Measurements from ENCODE around the gene ZBTB20. TPM values are rescaled to one million over a fixed set of nuclear protein-coding genes. Genes with fewer than 3 reads are reported as not detected.
A peak's percentile ranks its signal among the peaks of the same experiment; 100 is the strongest.

ZBTB20 gene
- polyA plus RNA-seq, 1 of the 3 experiments (the other 2 are of a cell fraction), result 0.43 TPM

DNA sequence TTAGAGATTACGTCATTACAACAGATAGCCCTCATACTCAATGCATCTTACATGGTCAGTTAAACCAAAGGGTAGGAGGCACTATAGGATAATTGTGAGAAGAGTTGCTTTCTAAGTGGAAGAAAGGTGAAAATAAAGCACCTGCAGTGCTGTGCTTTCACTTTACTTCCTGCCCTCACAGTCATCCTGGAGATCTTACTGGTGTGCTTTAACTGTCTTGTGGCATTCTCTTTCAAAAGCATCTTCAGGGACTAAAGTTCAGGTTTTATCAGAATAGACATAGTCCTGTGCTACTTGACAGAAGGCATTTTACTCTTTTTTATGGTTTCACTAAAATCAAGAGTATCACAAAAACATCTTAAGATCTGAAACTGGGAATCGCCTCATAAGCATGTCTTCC is 286.6 kb downstream of the ZBTB20 start:
- POLR2A ChIA-PET, result no interaction called here
- Histone ChIP-seq H3K27me3 (ENCODE audit: insufficient read depth) (no peaks in the 10 kb centered on the region), H3K4me1 (ENCODE audit: control insufficient read depth in 1 of 2, insufficient read depth in 2 of 2, low read depth in 1 of 2, low read length in 1 of 2) (peaks cover 0 to 2% of the 10 kb centered on the region in 2 experiments; a peak in 2 of 4 replicates), H3K9ac (no peak overlapping the region), H3K9me2 (no peaks in the 10 kb centered on the region), H3K4me3 (ENCODE audit: low read depth in 2 of 2, low read length in 1 of 2) (no peak overlapping the region), H4K20me1 (ENCODE audit: insufficient read depth) (no peaks in the 10 kb centered on the region), H3K9me3 (no peaks in the 10 kb centered on the region), H3K27ac (ENCODE audit: low read depth in 2 of 2, low read length in 1 of 2) (no peak overlapping the region), H3F3A (replicated peaks; ENCODE audit: insufficient read depth) (no peaks in the 10 kb centered on the region), H3K4me2 (no peak overlapping the region), H3K36me3 (replicated peaks in 1 of 2; ENCODE audit: control insufficient read depth in 1 of 2, insufficient read depth in 2 of 2, low read length in 1 of 2) (no peaks in the 10 kb centered on the region), H3K79me2 (ENCODE audit: insufficient read depth) (no peaks in the 10 kb centered on the region), H2AFZ (ENCODE audit: low read depth) (no peak overlapping the region)
- CTCF ChIA-PET, result no interaction called here
- no peak for DNase-seq
- TF ChIP-seq, protein P1, sequence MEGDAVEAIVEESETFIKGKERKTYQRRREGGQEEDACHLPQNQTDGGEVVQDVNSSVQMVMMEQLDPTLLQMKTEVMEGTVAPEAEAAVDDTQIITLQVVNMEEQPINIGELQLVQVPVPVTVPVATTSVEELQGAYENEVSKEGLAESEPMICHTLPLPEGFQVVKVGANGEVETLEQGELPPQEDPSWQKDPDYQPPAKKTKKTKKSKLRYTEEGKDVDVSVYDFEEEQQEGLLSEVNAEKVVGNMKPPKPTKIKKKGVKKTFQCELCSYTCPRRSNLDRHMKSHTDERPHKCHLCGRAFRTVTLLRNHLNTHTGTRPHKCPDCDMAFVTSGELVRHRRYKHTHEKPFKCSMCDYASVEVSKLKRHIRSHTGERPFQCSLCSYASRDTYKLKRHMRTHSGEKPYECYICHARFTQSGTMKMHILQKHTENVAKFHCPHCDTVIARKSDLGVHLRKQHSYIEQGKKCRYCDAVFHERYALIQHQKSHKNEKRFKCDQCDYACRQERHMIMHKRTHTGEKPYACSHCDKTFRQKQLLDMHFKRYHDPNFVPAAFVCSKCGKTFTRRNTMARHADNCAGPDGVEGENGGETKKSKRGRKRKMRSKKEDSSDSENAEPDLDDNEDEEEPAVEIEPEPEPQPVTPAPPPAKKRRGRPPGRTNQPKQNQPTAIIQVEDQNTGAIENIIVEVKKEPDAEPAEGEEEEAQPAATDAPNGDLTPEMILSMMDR (IDR thresholded peaks at IDR 0.05), result no peak
- TF ChIP-seq RAD21 (IDR thresholded peaks at IDR 0.05; ENCODE audit: low read length) (no peak), TCF12 (IDR thresholded peaks at IDR 0.05) (no peak)
- TF ChIP-seq, protein P2, sequence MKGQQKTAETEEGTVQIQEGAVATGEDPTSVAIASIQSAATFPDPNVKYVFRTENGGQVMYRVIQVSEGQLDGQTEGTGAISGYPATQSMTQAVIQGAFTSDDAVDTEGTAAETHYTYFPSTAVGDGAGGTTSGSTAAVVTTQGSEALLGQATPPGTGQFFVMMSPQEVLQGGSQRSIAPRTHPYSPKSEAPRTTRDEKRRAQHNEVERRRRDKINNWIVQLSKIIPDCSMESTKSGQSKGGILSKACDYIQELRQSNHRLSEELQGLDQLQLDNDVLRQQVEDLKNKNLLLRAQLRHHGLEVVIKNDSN (IDR thresholded peaks at IDR 0.05; ENCODE audit: borderline replicate concordance, low read depth), result no peak
- WGBS (ENCODE audit: low lambda C conversion rate), result 96% methylated on average over 2 of the region's 2 CpGs

DNA sequence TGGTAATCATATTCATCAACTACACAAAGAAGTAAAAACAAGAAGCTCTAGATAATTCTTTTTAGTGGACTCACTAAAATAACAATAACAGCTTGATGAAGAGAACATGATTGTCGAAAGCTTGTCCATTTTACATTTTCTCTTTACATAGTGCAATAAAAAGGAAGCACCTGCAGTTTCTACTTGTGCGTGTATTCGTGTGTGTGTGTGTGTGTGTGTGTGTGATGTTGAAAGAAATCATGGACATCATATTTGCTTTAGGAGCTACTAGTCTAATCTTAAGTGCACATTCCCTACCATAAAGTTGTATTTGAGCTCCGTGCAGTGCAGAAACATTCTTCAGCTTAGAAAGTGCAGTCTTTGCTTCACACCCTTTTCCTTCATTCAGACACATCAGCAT is 288.8 kb downstream of the ZBTB20 start:
- ChIA-PET POLR2A (no interaction called here), CTCF (interaction anchor here (0.7 to 0.8 kb wide), 2 partner anchors 10 to 440 kb away, joined by 3 to 4 read pairs; no protein-coding TSS in a partner anchor)

DNA sequence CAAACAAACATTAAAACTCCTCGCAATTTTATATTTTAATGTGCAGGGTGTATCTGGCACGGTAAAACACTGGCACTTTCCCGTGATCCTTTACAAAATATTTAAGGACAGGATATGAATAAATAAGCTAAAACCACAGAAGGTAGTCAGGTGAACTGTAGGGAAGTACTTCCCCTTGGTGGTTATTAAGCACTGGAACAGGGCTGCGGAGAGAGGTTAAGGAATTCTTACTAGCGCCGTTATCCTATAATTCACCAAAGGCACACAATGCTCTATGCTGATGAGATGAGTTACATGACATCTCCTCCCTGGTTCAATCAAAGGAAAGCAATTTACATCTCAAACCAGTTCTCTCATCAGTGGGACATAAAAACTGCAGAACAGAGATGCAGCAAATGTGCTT is 289.8 kb downstream of the ZBTB20 start:
- H3K79me2 ChIP-seq (ENCODE audit: insufficient read depth), result no peaks in the 10 kb centered on the region; the same call in 1 of the 2 replicates
- H3F3A ChIP-seq (replicated peaks; ENCODE audit: insufficient read depth), result no peaks in the 10 kb centered on the region
- peak overlapping the region in 1 of 2 experiments; percentile 34; a peak in 1 of 4 replicates for H3K27ac ChIP-seq (ENCODE audit: low read depth in 2 of 2, low read length in 1 of 2)
- TF ChIP-seq NRF1 (IDR thresholded peaks at IDR 0.05; ENCODE audit: low read depth, low read length) (no peak), RXRA (IDR thresholded peaks at IDR 0.05; ENCODE audit: borderline replicate concordance, low read depth) (no peak), EZH2phosphoT487 (IDR thresholded peaks at IDR 0.05; ENCODE audit: borderline replicate concordance, low read depth) (no peak), MEF2A (IDR thresholded peaks at IDR 0.05; ENCODE audit: borderline replicate concordance, low read depth) (no peak), SIN3A (IDR thresholded peaks at IDR 0.05; ENCODE audit: borderline replicate concordance, low read depth, low read length) (no peak)
- TF ChIP-seq, protein P3, sequence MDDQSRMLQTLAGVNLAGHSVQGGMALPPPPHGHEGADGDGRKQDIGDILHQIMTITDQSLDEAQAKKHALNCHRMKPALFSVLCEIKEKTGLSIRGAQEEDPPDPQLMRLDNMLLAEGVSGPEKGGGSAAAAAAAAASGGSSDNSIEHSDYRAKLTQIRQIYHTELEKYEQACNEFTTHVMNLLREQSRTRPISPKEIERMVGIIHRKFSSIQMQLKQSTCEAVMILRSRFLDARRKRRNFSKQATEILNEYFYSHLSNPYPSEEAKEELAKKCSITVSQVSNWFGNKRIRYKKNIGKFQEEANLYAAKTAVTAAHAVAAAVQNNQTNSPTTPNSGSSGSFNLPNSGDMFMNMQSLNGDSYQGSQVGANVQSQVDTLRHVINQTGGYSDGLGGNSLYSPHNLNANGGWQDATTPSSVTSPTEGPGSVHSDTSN (IDR thresholded peaks at IDR 0.05), result no peak
- CTCF ChIA-PET, result interaction anchor here (0.6 to 1.3 kb wide), 2 partner anchors 23 to 189 kb away, joined by 3 to 4 read pairs; no protein-coding TSS in a partner anchor
- H3K36me3 ChIP-seq (replicated peaks in 1 of 2; ENCODE audit: control insufficient read depth in 1 of 2, insufficient read depth in 2 of 2, low read length in 1 of 2), result no peaks in the 10 kb centered on the region
- 79% methylated on average over 6 of the region's 6 CpGs for WGBS (ENCODE audit: low lambda C conversion rate)
- no peaks in the 10 kb centered on the region for H3K9me3 ChIP-seq
- no peaks in the 10 kb centered on the region for H4K20me1 ChIP-seq (ENCODE audit: insufficient read depth)
- peaks cover 0 to 11% of the 10 kb centered on the region in 2 experiments; a peak in 2 of 4 replicates for H3K4me1 ChIP-seq (ENCODE audit: control insufficient read depth in 1 of 2, insufficient read depth in 2 of 2, low read depth in 1 of 2, low read length in 1 of 2)
- no peak overlapping the region for H3K9ac ChIP-seq
- no peaks in the 10 kb centered on the region for H3K9me2 ChIP-seq
- no peak for DNase-seq
- no peaks in the 10 kb centered on the region for H3K27me3 ChIP-seq (ENCODE audit: insufficient read depth)
- POLR2A ChIA-PET, result no interaction called here
- no peak overlapping the region for H2AFZ ChIP-seq (ENCODE audit: low read depth)
- no peak overlapping the region for H3K4me3 ChIP-seq (ENCODE audit: low read depth in 2 of 2, low read length in 1 of 2)
- no peak overlapping the region for H3K4me2 ChIP-seq

More for the DNA sequence above, 288.8 kb downstream of the ZBTB20 start:
- 80% methylated on average over 4 of the region's 4 CpGs for WGBS (ENCODE audit: low lambda C conversion rate)
- DNase-seq, result no peak
- no peaks in the 10 kb centered on the region for H3K27me3 ChIP-seq (ENCODE audit: insufficient read depth)
- no peaks in the 10 kb centered on the region for H3K36me3 ChIP-seq (replicated peaks in 1 of 2; ENCODE audit: control insufficient read depth in 1 of 2, insufficient read depth in 2 of 2, low read length in 1 of 2)
- H3K9ac ChIP-seq, result no peak overlapping the region
- no peak overlapping the region for H3K27ac ChIP-seq (ENCODE audit: low read depth in 2 of 2, low read length in 1 of 2)
- H4K20me1 ChIP-seq (ENCODE audit: insufficient read depth), result no peaks in the 10 kb centered on the region
- no peak overlapping the region for H3K4me2 ChIP-seq
- H3K9me2 ChIP-seq, result no peaks in the 10 kb centered on the region
- no peak overlapping the region for H2AFZ ChIP-seq (ENCODE audit: low read depth)
- no peaks in the 10 kb centered on the region for H3K9me3 ChIP-seq
- H3K4me1 ChIP-seq (ENCODE audit: control insufficient read depth in 1 of 2, insufficient read depth in 2 of 2, low read depth in 1 of 2, low read length in 1 of 2), result peaks cover 0 to 8% of the 10 kb centered on the region in 2 experiments; a peak in 2 of 4 replicates
- H3K4me3 ChIP-seq (ENCODE audit: low read depth in 2 of 2, low read length in 1 of 2), result no peak overlapping the region
- H3K79me2 ChIP-seq (ENCODE audit: insufficient read depth), result no peaks in the 10 kb centered on the region; the same call in 1 of the 2 replicates
- TF ChIP-seq ELF1 (IDR thresholded peaks at IDR 0.05) (no peak), NRF1 (IDR thresholded peaks at IDR 0.05; ENCODE audit: low read depth, low read length) (no peak), JUND (IDR thresholded peaks at IDR 0.05) (no peak)
- H3F3A ChIP-seq (replicated peaks; ENCODE audit: insufficient read depth), result no peaks in the 10 kb centered on the region

All from SK-N-SH (cell line).